HG03520 (cell line): ENCODE results near the gene SLC51A.
"Not testable (repeated sequence)": the region's sequence is repeated elsewhere in the genome, so short reads cannot be mapped to it uniquely, and the experiment has no call there.

ENCODE experiments used
- ATAC-seq: cut with Tn5 transposase; IDR thresholded peaks from one replicate; pipeline ENCODE4 v1.9.1; 2021; ENCODE audit warnings: mild to moderate bottlenecking, moderate library complexity; ENCODE audit not compliant: unreplicated experiment

SLC51A gene

DNA sequence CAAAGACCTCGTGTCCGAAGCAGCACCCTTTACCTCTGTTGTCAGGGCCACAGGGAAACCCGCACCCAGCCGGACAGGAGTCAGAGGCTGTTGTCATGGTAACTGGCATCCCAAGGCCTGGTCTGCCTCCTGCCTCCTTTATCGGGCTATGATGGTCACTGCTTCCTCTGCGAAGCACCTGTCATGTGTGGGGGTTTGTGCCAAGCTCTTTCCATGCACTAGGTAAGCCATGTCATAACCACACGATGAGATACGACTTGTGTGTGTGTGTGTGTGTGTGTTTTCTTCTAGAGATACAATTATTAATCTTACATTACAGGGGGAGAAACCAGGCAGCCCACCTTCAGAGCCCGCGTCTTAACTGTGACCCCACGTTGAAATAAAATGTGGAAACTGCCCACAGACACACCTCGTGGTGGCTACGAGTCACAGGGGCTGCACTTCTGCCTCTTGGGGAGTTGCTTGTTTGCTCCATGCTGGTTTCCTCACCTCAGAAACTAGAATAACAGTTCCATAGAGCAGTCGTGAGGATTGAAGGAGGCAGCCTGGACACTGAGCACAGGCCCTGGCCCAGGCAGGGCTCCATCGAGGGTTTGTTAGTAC, 23.1 kb upstream of the SLC51A start:
- no peak for ATAC-seq

- no peak for ATAC-seq
These were observed 22.4 kb upstream of the SLC51A start for GRCh38 chr3:196193736-196194541.

- no peak for ATAC-seq
These were observed 21.8 kb upstream of the SLC51A start for GRCh38 chr3:196194542-196194915.

- no peak for ATAC-seq
These were observed 20.6 kb upstream of the SLC51A start for GRCh38 chr3:196195664-196196265.

GRCh38 chr3:196197524-196197923, 18.8 kb upstream of the SLC51A start:
- ATAC-seq = no peak

DNA sequence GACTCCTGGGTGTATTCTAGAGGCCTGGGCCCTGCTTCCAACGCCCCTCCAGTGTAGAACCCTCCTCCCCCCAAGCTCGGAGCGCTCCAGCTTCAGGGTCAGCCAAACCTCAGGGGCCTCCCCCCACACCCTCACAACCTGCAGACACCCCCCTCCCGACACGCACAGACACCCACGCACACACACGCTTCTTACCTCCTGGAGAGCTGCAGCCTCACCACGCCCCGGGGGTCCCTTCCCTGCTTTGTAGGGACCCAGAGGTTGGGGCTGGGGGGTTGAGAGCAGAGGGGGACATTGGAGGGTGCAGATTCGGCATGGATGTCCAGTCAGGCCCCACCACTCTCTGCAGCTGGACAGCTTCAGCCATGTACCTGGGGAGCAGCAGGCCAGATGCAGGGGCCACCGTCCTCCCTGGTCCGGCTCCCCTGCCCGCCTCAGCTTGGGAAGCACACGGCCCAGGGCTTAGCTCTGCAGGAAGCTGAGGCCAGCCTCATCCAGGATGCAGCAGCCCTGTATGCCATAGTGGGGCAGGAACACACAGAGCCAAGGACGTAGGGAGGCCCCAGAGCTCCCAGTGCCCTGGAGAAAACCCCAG, 18.2 kb upstream of the SLC51A start:
- no peak for ATAC-seq

- ATAC-seq = no peak
These were observed 17.3 kb upstream of the SLC51A start for GRCh38 chr3:196198771-196199753.

DNA sequence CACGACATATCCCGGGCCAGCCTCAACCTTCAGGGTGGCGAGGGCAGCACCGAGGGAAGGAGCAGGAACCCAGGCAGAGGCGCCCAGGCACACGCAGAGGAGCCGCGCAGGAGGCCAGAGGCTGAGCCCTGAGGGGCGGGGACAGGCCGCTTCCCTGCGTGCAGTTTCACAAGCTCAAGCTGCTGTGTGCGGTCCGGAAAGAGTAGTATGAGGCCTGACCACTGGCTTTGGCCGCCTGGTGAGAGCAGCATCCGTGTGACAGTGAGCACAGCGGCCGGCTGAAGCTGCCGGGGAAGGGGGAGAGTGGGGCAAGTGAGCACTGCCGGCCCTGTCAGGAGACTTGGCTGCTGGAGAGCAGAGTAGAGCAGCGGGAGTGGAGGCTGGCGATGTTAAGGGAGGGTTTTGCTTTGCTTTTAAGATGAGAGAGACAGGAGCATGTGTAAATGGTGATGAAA, 13.8 kb upstream of the SLC51A start:
- no peak for ATAC-seq

DNA sequence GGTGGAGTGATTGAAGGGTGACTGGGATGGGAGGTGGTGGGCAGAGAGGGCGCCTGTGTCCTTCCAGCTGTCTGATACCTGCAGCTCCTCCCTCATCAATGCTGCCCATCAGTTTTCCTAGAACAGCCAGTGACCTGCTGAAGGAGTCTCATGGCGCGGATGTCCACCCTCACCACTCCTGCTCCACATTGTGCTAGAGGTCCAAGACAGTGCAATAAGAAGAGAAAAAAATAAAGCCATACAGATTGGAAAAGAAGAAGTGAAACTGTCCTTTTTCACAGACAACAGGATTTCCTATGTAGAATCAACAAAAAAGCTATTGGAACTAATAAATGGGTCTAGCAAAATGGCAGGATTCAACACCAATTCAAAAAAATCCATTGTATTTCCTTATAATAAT, 12.5 kb upstream of the SLC51A start:
- no peak for ATAC-seq

GRCh38 chr3:196205442-196206205, 10.7 kb upstream of the SLC51A start:
- not testable (repeated sequence) for ATAC-seq

- ATAC-seq = no peak
These were observed 9.0 kb upstream of the SLC51A start for GRCh38 chr3:196207159-196207832.

DNA sequence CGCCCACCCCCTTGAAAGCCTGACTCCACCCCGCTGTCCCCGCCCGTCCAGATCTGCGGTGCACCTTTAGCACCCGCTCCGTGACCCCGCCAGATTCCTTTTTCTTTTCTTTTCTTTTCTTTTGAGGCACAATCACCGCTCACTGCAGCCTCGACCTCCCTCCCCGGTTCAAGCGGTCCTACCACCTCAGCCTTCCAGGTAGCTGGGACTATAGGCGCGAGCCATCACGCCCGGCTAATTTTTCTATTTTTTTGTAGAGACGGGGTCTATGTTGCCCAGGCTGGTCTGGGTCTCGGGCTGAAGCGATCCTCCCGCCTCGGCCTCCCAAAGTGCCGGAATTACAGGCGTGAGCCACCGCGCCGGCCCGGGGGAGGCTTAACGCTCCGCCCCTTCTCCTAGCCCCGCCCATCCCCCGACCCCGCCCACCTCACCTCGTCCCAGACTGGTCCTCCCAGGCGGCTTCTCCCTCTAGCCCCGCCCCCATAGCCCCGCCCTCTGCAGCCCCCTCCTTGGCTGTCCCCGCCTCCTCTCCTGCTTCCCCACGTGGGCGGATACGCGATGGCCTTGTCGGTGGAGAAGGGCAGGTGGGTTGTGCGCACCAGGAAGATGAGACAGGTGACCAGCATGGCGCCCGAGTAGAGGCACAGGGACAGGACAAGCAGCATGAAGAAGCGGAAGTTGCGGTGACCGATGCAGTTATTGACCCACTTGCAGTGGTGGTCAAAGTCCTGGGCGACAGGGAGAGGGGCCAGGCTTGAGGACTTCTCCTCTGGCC, 8.3 kb upstream of the SLC51A start:
- ATAC-seq = no peak

DNA sequence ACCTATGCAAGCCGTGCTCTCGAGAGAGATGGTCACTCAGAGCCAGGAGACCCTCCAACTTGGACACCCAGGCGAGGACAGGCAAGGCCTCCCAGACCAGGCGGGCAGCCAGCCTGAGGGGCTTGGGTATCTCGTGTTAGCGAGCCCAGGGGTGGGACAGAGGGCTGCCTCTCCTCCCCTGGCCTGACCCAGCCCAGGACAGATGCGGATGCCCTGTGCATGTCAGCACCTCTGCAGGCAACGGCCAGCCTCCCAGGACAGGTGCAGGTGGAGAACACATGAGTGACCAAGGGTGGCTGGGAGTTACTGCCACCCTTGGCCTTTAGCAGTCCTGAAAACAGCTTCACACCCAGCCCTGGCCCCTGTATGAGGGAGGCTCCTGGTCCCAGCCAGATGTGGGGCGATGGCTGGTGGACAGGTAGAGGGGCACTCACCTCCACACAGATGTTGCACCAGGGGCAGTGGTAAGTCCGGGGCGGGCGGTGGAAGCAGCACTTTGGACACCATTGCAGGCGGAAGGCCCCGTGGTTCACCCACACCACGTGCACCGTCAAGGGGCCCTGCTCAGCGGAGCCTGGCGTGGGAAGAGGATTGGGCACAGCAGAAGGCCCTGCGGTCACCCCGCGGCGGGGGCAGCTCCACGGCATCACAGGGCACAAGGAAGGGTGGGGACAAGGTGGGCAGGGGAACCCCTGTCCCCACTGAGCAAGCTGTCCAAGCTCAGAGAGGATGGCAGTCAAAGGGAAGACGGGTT, 7.2 kb upstream of the SLC51A start:
- no peak for ATAC-seq

DNA sequence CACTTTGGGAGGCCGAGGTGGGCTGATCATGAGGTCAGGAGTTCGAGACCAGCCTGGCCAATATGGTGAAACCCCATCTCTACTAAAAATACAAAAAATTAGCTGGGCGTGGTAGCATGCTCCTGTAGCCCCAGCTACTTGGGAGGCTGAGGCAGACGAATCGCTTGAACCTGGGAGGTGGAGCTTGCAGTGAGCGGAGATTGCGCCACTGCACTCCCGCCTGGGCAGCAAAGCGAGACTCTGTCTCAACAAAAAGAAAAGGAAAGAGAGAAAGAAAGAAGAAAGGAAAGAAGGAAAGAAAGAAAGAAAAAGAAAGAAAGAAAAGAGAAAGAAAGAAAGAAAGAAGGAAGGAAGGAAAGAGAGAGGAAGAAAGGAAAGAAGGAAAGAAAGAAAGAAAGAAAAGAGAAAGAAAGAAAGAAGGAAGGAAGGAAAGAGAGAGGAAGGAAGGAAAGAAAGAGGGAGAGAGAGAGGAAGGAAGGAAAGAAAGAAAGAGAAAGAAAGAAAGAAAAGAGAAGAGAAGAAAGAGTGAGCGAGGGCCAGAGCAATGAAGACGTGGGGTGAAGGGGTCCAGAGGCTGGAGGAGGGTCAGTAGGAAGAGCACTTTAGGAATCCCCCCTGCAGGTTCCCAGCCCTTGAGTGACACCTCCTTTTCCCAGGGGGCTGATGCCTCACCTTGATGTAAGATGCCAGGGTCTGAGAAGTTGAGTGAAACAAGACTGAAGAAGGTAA, 6.2 kb upstream of the SLC51A start:
- ATAC-seq = not testable (repeated sequence)

DNA sequence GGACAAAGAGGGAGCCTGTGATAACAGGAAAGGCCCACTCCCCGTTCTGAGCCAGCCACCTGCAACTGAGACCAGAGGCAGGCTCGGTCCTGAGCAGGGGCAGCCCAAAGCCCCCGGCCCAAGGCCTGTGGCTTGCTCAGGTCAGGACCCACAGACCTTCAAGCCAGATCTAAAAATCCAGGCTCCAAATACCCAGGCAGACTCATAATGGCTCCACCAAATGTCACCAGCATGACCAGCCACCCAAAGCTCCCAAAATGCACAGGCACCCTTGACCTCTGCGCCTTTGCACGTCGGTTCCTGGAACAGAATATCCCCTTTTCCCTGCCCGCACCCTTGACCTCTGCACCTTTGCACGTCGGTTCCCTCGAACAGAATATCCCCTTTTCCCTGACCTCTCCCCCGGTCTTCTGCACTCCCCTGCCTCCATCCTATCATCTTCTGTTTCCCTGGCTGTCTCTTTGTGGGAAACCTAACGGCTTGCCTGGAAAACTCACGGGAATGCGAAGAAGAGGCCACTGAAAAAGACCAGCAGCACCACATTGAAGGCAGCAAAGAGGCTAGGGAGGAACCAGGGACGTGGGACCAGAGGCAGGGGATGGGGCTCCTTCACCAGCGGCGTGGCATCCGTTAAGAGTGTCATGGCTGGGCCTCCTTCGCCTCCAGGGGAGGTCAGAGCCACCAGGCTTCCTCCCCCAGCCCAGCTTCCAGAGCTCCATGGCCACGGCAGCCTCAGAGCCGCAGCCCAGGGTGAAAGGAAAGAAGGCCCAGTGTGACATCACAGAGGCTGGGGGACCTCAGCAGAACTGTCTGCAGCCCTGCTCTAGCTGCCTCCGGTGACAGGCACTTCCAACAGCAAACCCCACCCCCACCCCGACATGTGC, 5.4 kb upstream of the SLC51A start, which contains the start of gene ZDHHC19:
Gene ZDHHC19, minus strand, starts transcription at position 728 of the 884 bp plus-strand sequence. Its CDS starts 85 bp downstream, at position 643.
- no peak for ATAC-seq
